HepG2 (cell line): ENCODE measurements around the gene LHPP. TPM values are rescaled to one million over a fixed set of nuclear protein-coding genes. Genes with fewer than 3 reads are reported as not detected.

Source experiments
- ATAC-seq: fragments of 200-7000 bp; cut with Tn5 transposase; 3 replicates; pipeline ENCODE4 v1.9.1; 2020; ENCODE audit warnings: mild to moderate bottlenecking, moderate library complexity
- BruUV-seq: library from RNA; stranded (reverse); fragments of 400-500 nt; replicated peaks from 2 replicates; lab custom pipeline; 2021; lab: Mats Ljungman, UMichigan
- CTCF ChIA-PET: fragments of 300-600 bp; formaldehyde crosslinking; extraction: SDS; loops from one replicate; lab custom pipeline; 2021; ENCODE audit warnings: low total read pairs, inconsistent platforms, low intra/inter-chr PET ratio; lab: Yijun Ruan, JAX
- POLR2A ChIA-PET: fragments of 350-600 bp; sonication (Branson Sonifier 250); formaldehyde crosslinking; loops from one replicate; lab custom pipeline; 2020; ENCODE audit warnings: antibody characterized with exemption, inconsistent platforms; lab: Yijun Ruan, JAX
- DNase-seq: peaks from one replicate; pipeline ENCODE4 v3.0.0-alpha.2; 2015; ENCODE audit warnings: low spot score
- FAIRE-seq: peaks from 3 replicates; lab custom pipeline; 2011; peaks lifted over from hg19 to GRCh38; lab: Jason Lieb, UNC
- H2AFZ ChIP-seq: one replicate; pipeline ENCODE4 v1.6.1; 2011; ENCODE audit warnings: low read length, inconsistent platforms
- H3K27ac ChIP-seq: fragments of 300-600 bp; 3 replicates; pipeline ENCODE4 v1.8.0; 2011; ENCODE audit warnings: mixed run types, mild to moderate bottlenecking, mixed read lengths, low read length, inconsistent platforms; ENCODE audit not compliant: insufficient read depth; ENCODE audit errors: extremely low read length
- H3K27me3 ChIP-seq, 2 experiments: fragments of 200-600 bp in 1 of 2; 2 replicates in 1 of 2; 3 replicates in 1 of 2; pipeline versions ENCODE4 v1.6.0 to v1.8.0; 2011; ENCODE audit warnings: low read length in 2 of 2, mild to moderate bottlenecking in 2 of 2, moderate library complexity in 2 of 2, inconsistent platforms in 1 of 2; ENCODE audit not compliant: insufficient read depth in 2 of 2, control insufficient read depth in 1 of 2
- H3K36me3 ChIP-seq, 2 experiments: fragments of 200-600 bp in 1 of 2; replicated peaks in 1 of 2; 2 replicates in 1 of 2; 3 replicates in 1 of 2; pipeline versions ENCODE4 v1.5.1 to v1.8.0; 2011; ENCODE audit warnings: low read length in 2 of 2, inconsistent platforms in 1 of 2; ENCODE audit not compliant: insufficient read depth in 2 of 2, control insufficient read depth in 1 of 2
- H3K4me1 ChIP-seq: 2 replicates; pipeline ENCODE4 v1.5.1; 2012; ENCODE audit warnings: low read length, inconsistent platforms; ENCODE audit not compliant: insufficient read depth
- H3K4me2 ChIP-seq: 2 replicates; pipeline ENCODE4 v1.6.0; 2011; ENCODE audit warnings: low read depth, low read length, inconsistent platforms
- H3K4me3 ChIP-seq, 3 experiments: fragments of 200-600 bp in 1 of 3; sonication (generic), shearing (Covaris generic) in 1 of 3; replicated peaks in 1 of 3; 2 replicates each; pipeline ENCODE4 v1.5.1; 2011 to 2016; ENCODE audit warnings: low read length in 3 of 3, inconsistent platforms in 2 of 3, low read depth in 2 of 3, mild to moderate bottlenecking in 2 of 3, control low read depth in 1 of 3, mixed read lengths in 1 of 3; ENCODE audit not compliant: insufficient read depth in 1 of 3
- H3K79me2 ChIP-seq: one replicate; pipeline ENCODE4 v1.6.1; 2011; ENCODE audit warnings: low read length, inconsistent platforms; ENCODE audit not compliant: insufficient read depth
- H3K9ac ChIP-seq: 2 replicates; pipeline ENCODE4 v1.6.0; 2011; ENCODE audit warnings: mild to moderate bottlenecking, low read depth, low read length, inconsistent platforms; ENCODE audit not compliant: insufficient read depth
- H3K9me3 ChIP-seq: 2 replicates; pipeline ENCODE4 v1.5.1; 2012; ENCODE audit warnings: mild to moderate bottlenecking, low read length
- H4K20me1 ChIP-seq: 2 replicates; pipeline ENCODE4 v1.6.0; 2011; ENCODE audit warnings: inconsistent platforms, mild to moderate bottlenecking, low read length, moderate library complexity; ENCODE audit not compliant: insufficient read depth
- CCDC6 ChIP-seq: sonication (generic); formaldehyde crosslinking; IDR thresholded peaks from 2 replicates; pipeline ENCODE4 v1.8.1; 2022; ENCODE audit warnings: mild to moderate bottlenecking, missing genetic modification reagents, moderate library complexity
- DNMT3B ChIP-seq: conservative IDR thresholded peaks from 2 replicates; pipeline ENCODE4 v1.6.1; 2016; ENCODE audit warnings: missing biosample characterization, control low read depth
- ERF ChIP-seq: IDR thresholded peaks from 2 replicates; pipeline ENCODE4 v1.6.1; 2018; ENCODE audit warnings: missing biosample characterization, missing genetic modification reagents
- FUBP1 ChIP-seq: sonication (generic); formaldehyde crosslinking; IDR thresholded peaks from 2 replicates; pipeline ENCODE4 v1.5.1; 2020; ENCODE audit warnings: missing genetic modification reagents, mild to moderate bottlenecking, borderline replicate concordance
- GPBP1L1 ChIP-seq: sonication (generic); formaldehyde crosslinking; IDR thresholded peaks from 2 replicates; pipeline ENCODE4 v1.5.0; 2020; ENCODE audit warnings: mild to moderate bottlenecking, missing genetic modification reagents
- HOXA9 ChIP-seq: sonication (generic); formaldehyde crosslinking; IDR thresholded peaks from 2 replicates; pipeline ENCODE4 v1.8.1; 2022; ENCODE audit warnings: missing genetic modification reagents, mild to moderate bottlenecking, moderate library complexity, borderline replicate concordance
- REST ChIP-seq, 2 experiments: IDR thresholded peaks; 2 replicates each; pipeline ENCODE4 v1.6.1; 2011 to 2012; ENCODE audit warnings: low read length in 2 of 2, borderline replicate concordance in 1 of 2, low read depth in 1 of 2, mild to moderate bottlenecking in 1 of 2, moderate library complexity in 1 of 2
- SNAPC5 ChIP-seq: sonication (generic); formaldehyde crosslinking; IDR thresholded peaks from 2 replicates; pipeline ENCODE4 v1.8.1; 2023; ENCODE audit warnings: mild to moderate bottlenecking, missing genetic modification reagents, borderline replicate concordance
- STAG1 ChIP-seq: sonication (generic); formaldehyde crosslinking; IDR thresholded peaks from 2 replicates; pipeline ENCODE4 v1.4.0; 2020; ENCODE audit warnings: missing genetic modification reagents
- TERF1 ChIP-seq: sonication (generic); formaldehyde crosslinking; IDR thresholded peaks from 2 replicates; pipeline ENCODE4 v1.8.0; 2022; ENCODE audit warnings: mild to moderate bottlenecking, missing genetic modification reagents, moderate library complexity
- TSC22D2 ChIP-seq: sonication (generic); formaldehyde crosslinking; IDR thresholded peaks from 2 replicates; pipeline ENCODE4 v1.5.1; 2020; ENCODE audit warnings: missing genetic modification reagents, mild to moderate bottlenecking, borderline replicate concordance
- ZMYM3 ChIP-seq: sonication (generic); formaldehyde crosslinking; IDR thresholded peaks from 2 replicates; pipeline ENCODE4 v1.5.1; 2020; ENCODE audit warnings: mild to moderate bottlenecking, missing genetic modification reagents
- ZNF121 ChIP-seq: sonication (generic); formaldehyde crosslinking; IDR thresholded peaks from 2 replicates; pipeline ENCODE4 v1.5.0; 2020; ENCODE audit warnings: mild to moderate bottlenecking, missing genetic modification reagents
- ZNF747 ChIP-seq: sonication (generic); formaldehyde crosslinking; IDR thresholded peaks from 2 replicates; pipeline ENCODE4 v1.8.1; 2023; ENCODE audit warnings: missing genetic modification reagents, mild to moderate bottlenecking, borderline replicate concordance
- WGBS: methylation state at CpG from one replicate; pipeline ENCODE4 v1.1.6; 2017; ENCODE audit warnings: low lambda C conversion rate; 5-methylcytosine and 5-hydroxymethylcytosine counted together
- in situ Hi-C: cut with HindIII; loops from 2 replicates; pipeline ENCODE4 v1.10.0; 2017; ENCODE audit warnings: low pct_unique_long_range_greater_than_20kb; ENCODE audit not compliant: extremely low pct_ligation_motif_present
- intact Hi-C: fragments of 100-400 bp; cut with micrococcal nuclease; formaldehyde crosslinking; loops from one replicate; pipeline ENCODE4 v1.10.0; 2022; ENCODE audit not compliant: unreplicated experiment
- polyA plus RNA-seq, 8 experiments: library from polyadenylated mRNA; depleted of rRNA in 3 of 8; stranded (reverse) in 7 of 8; unstranded in 1 of 8; fragments of >200 nt; fragmentation: Illumina TruSeq in 4 of 8; extraction: Trizol in 4 of 8; gene quantifications; 2 replicates each; pipeline versions ENCODE4 v1.2.1 to v1.2.3, GENCODE V29; 2011 to 2016; ENCODE audit warnings: low read depth in 4 of 8, missing spikeins in 1 of 8, mixed read lengths in 1 of 8; ENCODE audit not compliant: insufficient read depth in 1 of 8
- total RNA-seq, 5 experiments: library from RNA; depleted of rRNA; stranded (reverse); fragments of >200 nt; fragmentation: Illumina TruSeq; extraction: Trizol; gene quantifications; 2 replicates each; pipeline ENCODE4 v1.2.3, GENCODE V29; 2016; ENCODE audit warnings: low read depth in 1 of 5

Gene LHPP
- total and polyA plus RNA-seq, 2 of the 13 experiments (the other 11 are each of a cell fraction or from before 2014, with no cell fraction given), result 5.2 to 13.1 TPM

GRCh38 chr10:124516181-124516580 lies 54.6 kb downstream of the LHPP start:
- ChIA-PET POLR2A (no interaction called here), CTCF (no interaction called here)
- H3K4me2 ChIP-seq, result no peak overlapping the region
- no peak overlapping the region for H3K27ac ChIP-seq
- no peaks in the 10 kb centered on the region for H3K4me1 ChIP-seq
- ATAC-seq (no peak), DNase-seq (no peak), FAIRE-seq (no peak)
- no peaks in the 10 kb centered on the region for H3K79me2 ChIP-seq
- WGBS, result 89% methylated on average over 6 of the region's 9 CpGs
- no peak overlapping the region for H2AFZ ChIP-seq
- no peaks in the 10 kb centered on the region for H3K36me3 ChIP-seq
- H3K27me3 ChIP-seq, result no peaks in the 10 kb centered on the region; a peak in 1 of 5 replicates
- no peaks in the 10 kb centered on the region for H3K9me3 ChIP-seq
- no peaks in the 10 kb centered on the region for H4K20me1 ChIP-seq
- TF ChIP-seq GPBP1L1 (CRISPR knock-in tag) (no peak), ZNF747 (CRISPR knock-in tag) (no peak), TSC22D2 (no peak), ERF (no peak), REST (IDR thresholded peaks at IDR 0.05; ENCODE audit: borderline replicate concordance in 1 of 2, low read depth in 1 of 2, low read length in 2 of 2) (no peak), TERF1 (no peak), CCDC6 (CRISPR knock-in tag) (no peak), STAG1 (CRISPR knock-in tag) (no peak), FUBP1 (no peak), ZMYM3 (no peak), ZNF121 (CRISPR knock-in tag) (no peak), SNAPC5 (CRISPR knock-in tag) (no peak), HOXA9 (no peak), DNMT3B (CRISPR knock-in tag) (no peak)
- intact Hi-C loops, result no loop called here
- H3K9ac ChIP-seq, result no peak overlapping the region
- no TSS peak for BruUV-seq
- in situ Hi-C loops, result no loop called here
- H3K4me3 ChIP-seq, result no peak overlapping the region
